Stimulated activated CD8-positive, alpha-beta memory T cell treated with anti-CD3 and anti-CD28 coated beads, Interleukin-4, amount 100 ng/mL, for 24 hours (primary cell): ENCODE data around the gene PSMA6.
"Not testable (repeated sequence)": the region's sequence is repeated elsewhere in the genome, so short reads cannot be mapped to it uniquely, and the experiment has no call there.

Source experiments
- DNase-seq: peaks from one replicate; pipeline ENCODE4 v3.0.0-alpha.2; 2020; ENCODE audit warnings: low read depth

Gene PSMA6

GRCh38 chr14:35344107-35344807 is 52.1 kb downstream of the PSMA6 start:
- no peak for DNase-seq

- no peak for DNase-seq
These were observed 54.6 kb downstream of the PSMA6 start for GRCh38 chr14:35346738-35347322.

GRCh38 chr14:35347323-35348043 is 55.3 kb downstream of the PSMA6 start:
- no peak for DNase-seq

- not testable (repeated sequence) for DNase-seq
These were observed 55.8 kb downstream of the PSMA6 start for GRCh38 chr14:35348044-35348380.

GRCh38 chr14:35349496-35350365 is 57.5 kb downstream of the PSMA6 start:
- DNase-seq: no peak

GRCh38 chr14:35351497-35351896 is 59.3 kb downstream of the PSMA6 start:
- no peak for DNase-seq

- DNase-seq: no peak
These were observed 59.7 kb downstream of the PSMA6 start for GRCh38 chr14:35351897-35352273.

- no peak for DNase-seq
These were observed 60.4 kb downstream of the PSMA6 start for GRCh38 chr14:35352274-35353233.

GRCh38 chr14:35353409-35354172 is 61.4 kb downstream of the PSMA6 start:
- DNase-seq: no peak

GRCh38 chr14:35355235-35355634 is 63.1 kb downstream of the PSMA6 start:
- not testable (repeated sequence) for DNase-seq

GRCh38 chr14:35355981-35356841 is 64.0 kb downstream of the PSMA6 start:
- no peak for DNase-seq

GRCh38 chr14:35359655-35360054 is 67.5 kb downstream of the PSMA6 start:
- not testable (repeated sequence) for DNase-seq

- DNase-seq: no peak
These were observed 68.9 kb downstream of the PSMA6 start for GRCh38 chr14:35361141-35361480.

GRCh38 chr14:35362450-35362849 is 70.3 kb downstream of the PSMA6 start:
- DNase-seq: no peak

- no peak for DNase-seq
These were observed 70.8 kb downstream of the PSMA6 start for GRCh38 chr14:35362911-35363374.

- DNase-seq: peak; percentile 69
These were observed 73.2 kb downstream of the PSMA6 start for GRCh38 chr14:35365130-35366055.

- no peak for DNase-seq
These were observed 73.9 kb downstream of the PSMA6 start for GRCh38 chr14:35366056-35366451.

- DNase-seq: no peak
These were observed 74.4 kb downstream of the PSMA6 start for GRCh38 chr14:35366521-35366976.
